G401 (cell line): ENCODE results near the gene NTN1. TPM values are rescaled to one million over a fixed set of nuclear protein-coding genes. Genes with fewer than 3 reads are reported as not detected.

ENCODE experiments used
- DNase-seq: peaks from one replicate; pipeline ENCODE4 v3.0.0-alpha.2; 2015; ENCODE audit warnings: low spot score
- in situ Hi-C: cut with HindIII; loops from 2 replicates; pipeline ENCODE4 v1.10.0; 2016; ENCODE audit warnings: low sequenced_read_pairs, mixed read lengths
- total RNA-seq: library from RNA; depleted of rRNA; stranded (reverse); fragments of >200 nt; shearing (Covaris generic); gene quantifications from 2 replicates; pipeline ENCODE4 v1.2.3, GENCODE V29; 2014

Gene NTN1
- total RNA-seq, 1 experiment from 2014 or later, result not detected

GRCh38 chr17:9108146-9108545, 86.8 kb downstream of the NTN1 start:
- no peak for DNase-seq

GRCh38 chr17:9109933-9110332, 88.6 kb downstream of the NTN1 start:
- no peak for DNase-seq
- in situ Hi-C loops, result no loop called here

More at GRCh38 chr17:9108146-9108545, 86.8 kb downstream of the NTN1 start:
- in situ Hi-C loops, result no loop called here

- in situ Hi-C loops, result no loop called here
- no peak for DNase-seq
These were observed 89.2 kb downstream of the NTN1 start for GRCh38 chr17:9110501-9110900.

GRCh38 chr17:9115214-9116191, 94.2 kb downstream of the NTN1 start:
- in situ Hi-C loops, result no loop called here
- peak; percentile 25 for DNase-seq

GRCh38 chr17:9116311-9116835, 95.1 kb downstream of the NTN1 start:
- in situ Hi-C loops, result no loop called here
- no peak for DNase-seq

GRCh38 chr17:9116861-9117568, 95.7 kb downstream of the NTN1 start:
- in situ Hi-C loops, result no loop called here
- DNase-seq, result no peak

GRCh38 chr17:9120471-9120870, 99.2 kb downstream of the NTN1 start:
- in situ Hi-C loops, result no loop called here
- no peak for DNase-seq

GRCh38 chr17:9121186-9121820, 100.0 kb downstream of the NTN1 start:
- DNase-seq, result no peak
- in situ Hi-C loops, result no loop called here

GRCh38 chr17:9123594-9124553, 102.6 kb downstream of the NTN1 start:
- DNase-seq, result no peak
- in situ Hi-C loops, result no loop called here

GRCh38 chr17:9124554-9124935, 103.2 kb downstream of the NTN1 start:
- in situ Hi-C loops, result no loop called here
- DNase-seq, result no peak

GRCh38 chr17:9125722-9126121, 104.4 kb downstream of the NTN1 start:
- in situ Hi-C loops, result no loop called here
- DNase-seq, result no peak

GRCh38 chr17:9127340-9127739, 106.0 kb downstream of the NTN1 start:
- DNase-seq, result no peak
- in situ Hi-C loops, result no loop called here

GRCh38 chr17:9131371-9131770, 110.1 kb downstream of the NTN1 start:
- in situ Hi-C loops, result no loop called here
- DNase-seq, result no peak

GRCh38 chr17:9132291-9132690, 111.0 kb downstream of the NTN1 start:
- DNase-seq, result no peak
- in situ Hi-C loops, result no loop called here

GRCh38 chr17:9132944-9133610, 111.8 kb downstream of the NTN1 start:
- no peak for DNase-seq
- in situ Hi-C loops, result no loop called here

- no peak for DNase-seq
- in situ Hi-C loops, result no loop called here
These were observed 116.9 kb downstream of the NTN1 start for GRCh38 chr17:9138161-9138717.

GRCh38 chr17:9139695-9140094, 118.4 kb downstream of the NTN1 start:
- in situ Hi-C loops, result no loop called here
- DNase-seq, result no peak
